Duodenal mucosa (tissue), 2 donors: ENCODE data around the gene MCCD1.
"Not testable (repeated sequence)": the region's sequence is repeated elsewhere in the genome, so short reads cannot be mapped to it uniquely, and the experiment has no call there.

ENCODE experiments used
- H3K27ac ChIP-seq: one replicate; pipeline ENCODE4 v1.7.0; 2013; ENCODE audit warnings: low read depth, low read length
- H3K27me3 ChIP-seq, 2 donors: one replicate each; pipeline ENCODE4 v1.7.0; 2013; ENCODE audit warnings: low read length in 2 of 2, control low read depth in 1 of 2; ENCODE audit not compliant: insufficient read depth in 2 of 2, control insufficient read depth in 1 of 2
- H3K36me3 ChIP-seq, 2 donors: one replicate each; pipeline ENCODE4 v1.7.0; 2013; ENCODE audit warnings: low read length in 2 of 2, control low read depth in 1 of 2; ENCODE audit not compliant: insufficient read depth in 2 of 2, control insufficient read depth in 1 of 2
- H3K4me1 ChIP-seq, 2 donors: one replicate each; pipeline ENCODE4 v1.7.0; 2013; ENCODE audit warnings: low read length in 2 of 2, control low read depth in 1 of 2; ENCODE audit not compliant: insufficient read depth in 2 of 2, control insufficient read depth in 1 of 2
- H3K4me3 ChIP-seq, 2 donors: one replicate each; pipeline ENCODE4 v1.7.0; 2013; ENCODE audit warnings: low read length in 2 of 2, low read depth in 1 of 2
- H3K9ac ChIP-seq, 2 donors: one replicate each; pipeline ENCODE4 v1.7.0; 2013; ENCODE audit warnings: low read length in 2 of 2, low read depth in 1 of 2
- H3K9me3 ChIP-seq, 2 donors: one replicate each; pipeline ENCODE4 v1.7.0; 2013; ENCODE audit warnings: low read length in 2 of 2, control low read depth in 1 of 2; ENCODE audit not compliant: control insufficient read depth in 1 of 2

Gene MCCD1

GRCh38 chr6:31490115-31490873 lies 38.5 kb upstream of the MCCD1 start:
- H3K9me3 ChIP-seq = no peaks in the 10 kb centered on the region
- H3K9ac ChIP-seq = no peak overlapping the region
- no peaks in the 10 kb centered on the region for H3K36me3 ChIP-seq
- no peak overlapping the region for H3K27ac ChIP-seq
- no peaks in the 10 kb centered on the region for H3K27me3 ChIP-seq
- no peak overlapping the region for H3K4me3 ChIP-seq
- H3K4me1 ChIP-seq = peaks cover 14 to 22% of the 10 kb centered on the region in 2 donors

GRCh38 chr6:31493550-31493874 lies 35.2 kb upstream of the MCCD1 start:
- peak overlapping the region; percentile 72 to 77 for H3K4me3 ChIP-seq
- not testable (repeated sequence) for H3K9me3 ChIP-seq, H3K27ac ChIP-seq, H3K36me3 ChIP-seq, H3K9ac ChIP-seq, H3K27me3 ChIP-seq
- H3K4me1 ChIP-seq = peaks cover 17 to 41% of the 10 kb centered on the region in 2 donors

GRCh38 chr6:31493875-31494694 lies 34.7 kb upstream of the MCCD1 start:
- Histone ChIP-seq H3K9me3 (no peaks in the 10 kb centered on the region), H3K9ac (peak overlapping the region; percentile 79 to 81), H3K4me1 (peaks cover 13 to 45% of the 10 kb centered on the region in 2 donors), H3K4me3 (peak overlapping the region; percentile 72 to 77), H3K36me3 (no peaks in the 10 kb centered on the region), H3K27ac (peak overlapping the region; percentile 56), H3K27me3 (no peaks in the 10 kb centered on the region)

- H3K9ac ChIP-seq = peak overlapping the region; percentile 79 to 81
- H3K36me3 ChIP-seq = no peaks in the 10 kb centered on the region
- no peaks in the 10 kb centered on the region for H3K27me3 ChIP-seq
- no peaks in the 10 kb centered on the region for H3K9me3 ChIP-seq
- peaks cover 6 to 42% of the 10 kb centered on the region in 2 donors for H3K4me1 ChIP-seq
- peak overlapping the region; percentile 56 to 77 for H3K4me3 ChIP-seq
- H3K27ac ChIP-seq = no peak overlapping the region
Measured at GRCh38 chr6:31495580-31495979, 33.2 kb upstream of the MCCD1 start.

GRCh38 chr6:31496826-31497225 lies 31.9 kb upstream of the MCCD1 start:
- not testable (repeated sequence) for H3K27me3 ChIP-seq, H3K36me3 ChIP-seq, H3K9me3 ChIP-seq, H3K27ac ChIP-seq
- Histone ChIP-seq H3K4me1 (peaks cover 6 to 35% of the 10 kb centered on the region in 2 donors), H3K9ac (peak overlapping the region; percentile 61 to 76), H3K4me3 (peak overlapping the region in 1 of 2 donors; percentile 81)

- Histone ChIP-seq H3K4me1 (peaks cover 6 to 30% of the 10 kb centered on the region in 2 donors), H3K27ac (peak within 1 kb of the TSS; percentile 13), H3K27me3 (no peaks in the 10 kb centered on the region), H3K36me3 (no peaks in the 10 kb centered on the region), H3K4me3 (peak within 1 kb of the TSS; percentile 68 to 81), H3K9ac (peak within 1 kb of the TSS; percentile 61 to 76), H3K9me3 (no peaks in the 10 kb centered on the region)
Measured at GRCh38 chr6:31497531-31498476, 31.0 kb upstream of the MCCD1 start, which contains the start of gene MICB. MICB (plus strand) TSS chr6:31498145; CDS start chr6:31498194, 49 bp downstream.

GRCh38 chr6:31498748-31499147 lies 30.0 kb upstream of the MCCD1 start:
- H3K9me3 ChIP-seq = no peaks in the 10 kb centered on the region
- peaks cover 6 to 26% of the 10 kb centered on the region in 2 donors for H3K4me1 ChIP-seq
- no peaks in the 10 kb centered on the region for H3K27me3 ChIP-seq
- H3K27ac ChIP-seq = no peak overlapping the region
- H3K36me3 ChIP-seq = no peaks in the 10 kb centered on the region
- H3K4me3 ChIP-seq = peak overlapping the region; percentile 29 to 81
- H3K9ac ChIP-seq = no peak overlapping the region

- H3K9me3 ChIP-seq, H3K36me3 ChIP-seq, H3K4me3 ChIP-seq, H3K9ac ChIP-seq, H3K27ac ChIP-seq, H3K27me3 ChIP-seq: not testable (repeated sequence)
- peaks cover 6 to 26% of the 10 kb centered on the region in 2 donors for H3K4me1 ChIP-seq
Measured at GRCh38 chr6:31499648-31500047, 29.1 kb upstream of the MCCD1 start.

- H3K27ac ChIP-seq = no peak overlapping the region
- H3K27me3 ChIP-seq = no peaks in the 10 kb centered on the region
- H3K4me3 ChIP-seq = no peak overlapping the region
- no peaks in the 10 kb centered on the region for H3K9me3 ChIP-seq
- peaks cover 5 to 22% of the 10 kb centered on the region in 2 donors for H3K36me3 ChIP-seq
- peaks cover 0 to 8% of the 10 kb centered on the region in 2 donors for H3K4me1 ChIP-seq
- no peak overlapping the region for H3K9ac ChIP-seq
Measured at GRCh38 chr6:31502586-31502985, 26.2 kb upstream of the MCCD1 start.
